ENCODE results near the gene MBLAC2.

MBLAC2 gene

GRCh38 chr5:90437663-90438062, 36.9 kb downstream of the MBLAC2 start:
- DNase-seq (ENCODE audit: low read depth), result peak; percentile 46
- no peak overlapping the region for H3K4me3 ChIP-seq (ENCODE audit: low read depth, low read length)
- no peak for TF ChIP-seq CTCF (IDR thresholded peaks at IDR 0.05; ENCODE audit: control insufficient read depth, extremely low read depth, insufficient read depth)

- TF ChIP-seq CTCF (IDR thresholded peaks at IDR 0.05; ENCODE audit: control insufficient read depth, extremely low read depth, insufficient read depth), result peak; percentile 57
- no peak for DNase-seq (ENCODE audit: low read depth)
- no peak overlapping the region for H3K4me3 ChIP-seq (ENCODE audit: low read depth, low read length)
These were observed 40.4 kb downstream of the MBLAC2 start for GRCh38 chr5:90434116-90434714.

GRCh38 chr5:90424245-90424644, 50.3 kb downstream of the MBLAC2 start:
- no peak for DNase-seq (ENCODE audit: low read depth)
- TF ChIP-seq CTCF (IDR thresholded peaks at IDR 0.05; ENCODE audit: control insufficient read depth, extremely low read depth, insufficient read depth), result no peak
- H3K4me3 ChIP-seq (ENCODE audit: low read depth, low read length), result no peak overlapping the region

GRCh38 chr5:90421136-90421535, 53.4 kb downstream of the MBLAC2 start:
- no peak overlapping the region for H3K4me3 ChIP-seq (ENCODE audit: low read depth, low read length)
- peak; percentile 59 for TF ChIP-seq CTCF (IDR thresholded peaks at IDR 0.05; ENCODE audit: control insufficient read depth, extremely low read depth, insufficient read depth)
- no peak for DNase-seq (ENCODE audit: low read depth)

GRCh38 chr5:90418214-90418613, 56.4 kb downstream of the MBLAC2 start:
- no peak for TF ChIP-seq CTCF (IDR thresholded peaks at IDR 0.05; ENCODE audit: control insufficient read depth, extremely low read depth, insufficient read depth)
- no peak for DNase-seq (ENCODE audit: low read depth)
- H3K4me3 ChIP-seq (ENCODE audit: low read depth, low read length), result no peak overlapping the region

- H3K4me3 ChIP-seq (ENCODE audit: low read depth, low read length), result peak overlapping the region; percentile 95
- TF ChIP-seq CTCF (IDR thresholded peaks at IDR 0.05; ENCODE audit: control insufficient read depth, extremely low read depth, insufficient read depth), result no peak
- DNase-seq (ENCODE audit: low read depth), result no peak
These were observed 64.3 kb downstream of the MBLAC2 start for GRCh38 chr5:90410178-90410762.
